PC-9 (cell line): Measurements from ENCODE around the gene EPHA2. TPM values are rescaled to one million over a fixed set of nuclear protein-coding genes. Genes with fewer than 3 reads are reported as not detected.

Source experiments
- BruUV-seq: library from RNA; stranded (reverse); fragments of 400-500 nt; replicated peaks from 2 replicates; lab custom pipeline; 2021; lab: Mats Ljungman, UMichigan
- CTCF ChIA-PET: fragments of 300-600 bp; sonication (Branson Sonifier 250); formaldehyde crosslinking; loops from one replicate; lab custom pipeline; 2022; ENCODE audit warnings: antibody characterized with exemption; lab: Charles Lee
- POLR2A ChIA-PET: fragments of 300-600 bp; sonication (Branson Sonifier 250); formaldehyde crosslinking; loops from one replicate; lab custom pipeline; 2022; ENCODE audit warnings: antibody characterized with exemption; ENCODE audit not compliant: unreplicated experiment; lab: Charles Lee
- DNase-seq, 2 experiments: peaks; one replicate each; pipeline versions ENCODE4 v3.0.0 to v3.0.0-alpha.2; 2015 to 2022; ENCODE audit warnings: mixed read lengths in 1 of 2
- H2AFZ ChIP-seq: fragments of 200-600 bp; sonication (generic); 2 replicates; pipeline ENCODE4 v1.8.1; 2017; ENCODE audit warnings: antibody characterized with exemption
- H3F3A ChIP-seq: fragments of 200-600 bp; sonication (generic); 2 replicates; pipeline ENCODE4 v1.8.1; 2017; ENCODE audit warnings: antibody characterized with exemption, mild to moderate bottlenecking, low read depth; ENCODE audit not compliant: insufficient read depth
- H3K27ac ChIP-seq: fragments of 200-600 bp; sonication (generic); 2 replicates; pipeline ENCODE4 v1.6.1; 2016; ENCODE audit warnings: mixed run types
- H3K27me3 ChIP-seq: fragments of 200-600 bp; sonication (generic); 2 replicates; pipeline ENCODE4 v1.6.1; 2016; ENCODE audit warnings: low read depth, mixed run types; ENCODE audit not compliant: insufficient read depth
- H3K36me3 ChIP-seq: fragments of 200-600 bp; sonication (generic); 2 replicates; pipeline ENCODE4 v1.6.1; 2016; ENCODE audit warnings: low read depth, mixed run types
- H3K4me1 ChIP-seq: fragments of 200-600 bp; sonication (generic); replicated peaks from 2 replicates; pipeline ENCODE4 v1.6.1; 2016; ENCODE audit warnings: mixed run types; ENCODE audit not compliant: insufficient read depth
- H3K4me2 ChIP-seq: fragments of 200-600 bp; sonication (generic); 2 replicates; pipeline ENCODE4 v1.6.1; 2017; ENCODE audit warnings: mixed run types
- H3K4me3 ChIP-seq: fragments of 200-600 bp; sonication (generic); 2 replicates; pipeline ENCODE4 v1.6.1; 2016; ENCODE audit warnings: mixed run types
- H3K79me2 ChIP-seq: fragments of 200-600 bp; sonication (generic); 2 replicates; pipeline ENCODE4 v1.6.1; 2017; ENCODE audit warnings: low read depth, mixed run types
- H3K9me2 ChIP-seq: fragments of 200-600 bp; sonication (generic); 2 replicates; pipeline ENCODE4 v1.8.1; 2017; ENCODE audit warnings: mild to moderate bottlenecking; ENCODE audit not compliant: insufficient read depth
- H3K9me3 ChIP-seq: fragments of 200-600 bp; sonication (generic); 2 replicates; pipeline ENCODE4 v1.8.1; 2016; ENCODE audit warnings: low read depth; ENCODE audit not compliant: insufficient read depth
- H4K20me1 ChIP-seq: fragments of 200-600 bp; sonication (generic); 2 replicates; pipeline ENCODE4 v1.8.1; 2017; ENCODE audit not compliant: insufficient read depth
- EZH2 ChIP-seq: fragments of 200-600 bp; sonication (generic); IDR thresholded peaks from 2 replicates; pipeline ENCODE4 v1.8.0; 2017; ENCODE audit warnings: antibody characterized with exemption, low read depth
- intact Hi-C: fragments of 100-400 bp; cut with micrococcal nuclease; formaldehyde crosslinking; loops from one replicate; pipeline ENCODE4 v1.10.0; 2022; ENCODE audit not compliant: unreplicated experiment
- total RNA-seq: library from RNA; stranded (reverse); gene quantifications from 2 replicates; pipeline ENCODE4 v1.2.3, GENCODE V29; 2021
- TF ChIP-seq, protein P1 (sequence below): fragments of 200-600 bp; sonication (generic); conservative IDR thresholded peaks from 2 replicates; pipeline ENCODE4 v1.6.1; 2017; ENCODE audit warnings: mixed run types, antibody characterized with exemption, mild to moderate bottlenecking, moderate library complexity

EPHA2 gene
- total RNA-seq, 1 experiment from 2014 or later: 48.3 TPM

DNA sequence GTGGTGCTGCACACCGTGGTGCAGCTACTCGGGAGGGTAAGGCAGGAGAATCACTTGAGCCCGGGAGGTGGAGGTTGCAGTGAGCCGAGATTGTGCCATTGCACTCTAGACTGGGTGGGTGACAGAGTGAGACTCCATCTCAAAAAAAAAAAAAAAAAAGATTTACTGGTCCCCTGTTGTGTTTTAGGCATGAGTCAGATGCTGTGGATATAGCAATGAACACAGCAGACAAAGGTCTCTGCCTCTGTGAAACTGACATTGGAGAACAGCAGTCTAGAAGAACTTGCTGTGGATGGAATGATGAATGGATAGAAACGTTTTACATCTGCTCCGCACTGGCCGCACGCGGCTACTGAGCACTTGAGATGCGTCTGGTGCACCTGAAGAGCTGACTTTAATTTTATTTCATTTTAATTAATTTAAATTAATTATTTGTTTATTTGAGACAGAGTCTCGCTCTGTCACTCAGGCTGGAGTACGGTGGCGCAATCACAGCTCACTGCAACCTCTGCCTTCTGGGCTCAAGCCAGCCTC lies 24.5 kb upstream of the EPHA2 start:
- POLR2A ChIA-PET: no interaction called here
- Histone ChIP-seq H3K4me3 (no peak overlapping the region), H3K27ac (peak overlapping the region; percentile 93), H3K4me2 (no peak overlapping the region), H3K79me2 (peaks cover 11% of the 10 kb centered on the region), H3K9me3 (no peaks in the 10 kb centered on the region), H2AFZ (no peak overlapping the region), H4K20me1 (no peaks in the 10 kb centered on the region), H3K9me2 (no peaks in the 10 kb centered on the region), H3K4me1 (peaks cover 95% of the 10 kb centered on the region), H3K36me3 (no peaks in the 10 kb centered on the region), H3F3A (peaks cover 68% of the 10 kb centered on the region), H3K27me3 (no peaks in the 10 kb centered on the region)
- CTCF ChIA-PET: interaction anchor here (1.2 to 1.3 kb wide), 2 partner anchors 98 to 102 kb away, joined by 3 to 5 read pairs; no protein-coding TSS in a partner anchor
- TF ChIP-seq EZH2: no peak
- TF ChIP-seq, protein P1, sequence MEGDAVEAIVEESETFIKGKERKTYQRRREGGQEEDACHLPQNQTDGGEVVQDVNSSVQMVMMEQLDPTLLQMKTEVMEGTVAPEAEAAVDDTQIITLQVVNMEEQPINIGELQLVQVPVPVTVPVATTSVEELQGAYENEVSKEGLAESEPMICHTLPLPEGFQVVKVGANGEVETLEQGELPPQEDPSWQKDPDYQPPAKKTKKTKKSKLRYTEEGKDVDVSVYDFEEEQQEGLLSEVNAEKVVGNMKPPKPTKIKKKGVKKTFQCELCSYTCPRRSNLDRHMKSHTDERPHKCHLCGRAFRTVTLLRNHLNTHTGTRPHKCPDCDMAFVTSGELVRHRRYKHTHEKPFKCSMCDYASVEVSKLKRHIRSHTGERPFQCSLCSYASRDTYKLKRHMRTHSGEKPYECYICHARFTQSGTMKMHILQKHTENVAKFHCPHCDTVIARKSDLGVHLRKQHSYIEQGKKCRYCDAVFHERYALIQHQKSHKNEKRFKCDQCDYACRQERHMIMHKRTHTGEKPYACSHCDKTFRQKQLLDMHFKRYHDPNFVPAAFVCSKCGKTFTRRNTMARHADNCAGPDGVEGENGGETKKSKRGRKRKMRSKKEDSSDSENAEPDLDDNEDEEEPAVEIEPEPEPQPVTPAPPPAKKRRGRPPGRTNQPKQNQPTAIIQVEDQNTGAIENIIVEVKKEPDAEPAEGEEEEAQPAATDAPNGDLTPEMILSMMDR: no peak
- BruUV-seq: no TSS peak
- intact Hi-C loops: no loop called here
- DNase-seq: peak in 1 of 2 experiments; percentile 61

DNA sequence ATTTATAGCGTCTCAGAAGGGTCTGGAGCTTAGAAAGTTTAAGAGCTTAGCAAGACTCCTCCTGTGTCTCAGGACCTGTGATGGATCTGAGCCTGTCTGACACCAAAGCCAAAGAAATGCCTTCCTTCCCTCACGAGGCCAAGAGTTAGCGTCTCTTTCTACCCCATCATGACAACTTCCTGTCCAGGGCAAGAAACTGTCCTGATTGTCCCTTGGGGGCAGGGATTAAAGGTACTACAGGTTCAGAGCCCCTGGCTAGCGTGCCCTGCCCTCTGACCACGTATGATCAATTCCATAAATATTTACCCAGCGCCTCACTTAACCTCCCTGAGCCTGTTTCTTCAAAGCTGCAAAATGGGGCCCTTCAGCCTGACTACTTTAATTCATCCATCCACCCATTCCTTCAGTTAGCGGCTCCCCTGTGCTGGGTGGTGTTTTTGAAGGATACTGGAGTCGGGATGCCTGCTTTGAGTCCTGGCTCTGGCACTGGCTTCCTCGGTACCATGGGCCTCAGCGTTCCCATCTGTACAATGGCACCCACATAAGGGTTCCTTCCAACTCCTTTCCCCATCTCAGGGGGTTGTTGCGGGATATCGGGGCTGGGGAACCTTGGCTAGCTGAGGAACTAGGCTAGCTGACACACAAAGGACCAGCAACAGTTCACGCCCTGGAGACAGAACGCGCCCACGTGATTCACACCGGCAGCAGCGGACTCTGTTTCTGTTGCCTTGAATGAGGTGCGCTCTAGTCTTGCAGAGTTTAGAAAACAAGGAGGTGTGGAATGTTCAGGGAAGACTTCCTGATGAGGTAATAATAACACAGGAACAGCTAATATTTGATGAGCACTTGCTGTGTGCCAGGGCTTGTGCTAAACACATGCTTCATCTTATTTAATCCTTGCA lies 23.0 kb upstream of the EPHA2 start:
- BruUV-seq: no TSS peak

DNA sequence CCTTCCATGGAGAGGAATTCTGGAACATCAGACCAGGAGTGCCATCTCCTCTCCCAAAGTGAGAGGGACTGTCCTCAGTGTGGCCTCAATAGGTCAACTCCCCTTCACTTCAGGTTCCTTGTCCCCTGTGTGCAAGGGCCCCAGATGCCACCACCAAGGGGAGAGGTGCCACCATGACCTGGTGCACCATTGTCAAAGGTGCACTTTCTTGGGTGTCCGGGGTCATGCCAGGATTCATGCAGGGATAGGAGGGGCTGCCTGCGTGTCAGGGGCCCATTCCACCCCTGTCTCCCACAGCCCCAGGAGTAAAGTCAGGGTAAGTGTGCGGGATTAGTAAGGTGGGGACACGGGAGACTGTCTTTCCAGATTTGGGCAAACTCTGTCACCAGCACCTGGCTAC lies 21.4 kb upstream of the EPHA2 start:
- Histone ChIP-seq H3F3A (peaks cover 57% of the 10 kb centered on the region), H3K4me3 (no peak overlapping the region), H4K20me1 (no peaks in the 10 kb centered on the region), H3K27ac (peak overlapping the region; percentile 98), H2AFZ (no peak overlapping the region), H3K79me2 (no peaks in the 10 kb centered on the region; the same call in none of the 2 replicates), H3K9me2 (no peaks in the 10 kb centered on the region), H3K4me1 (peaks cover 95% of the 10 kb centered on the region), H3K27me3 (no peaks in the 10 kb centered on the region), H3K36me3 (no peaks in the 10 kb centered on the region), H3K4me2 (no peak overlapping the region), H3K9me3 (no peaks in the 10 kb centered on the region)
- BruUV-seq: no TSS peak
- TF ChIP-seq EZH2: no peak
- TF ChIP-seq, protein P1: no peak
- POLR2A ChIA-PET: no interaction called here
- intact Hi-C loops: no loop called here
- CTCF ChIA-PET: no interaction called here
- no peak for DNase-seq

More for the DNA sequence above, 23.0 kb upstream of the EPHA2 start:
- H3K27me3 ChIP-seq: no peaks in the 10 kb centered on the region
- H3K4me3 ChIP-seq: no peak overlapping the region
- POLR2A ChIA-PET: no interaction called here
- TF ChIP-seq, protein P1: no peak
- TF ChIP-seq EZH2: no peak
- H4K20me1 ChIP-seq: no peaks in the 10 kb centered on the region
- H3K4me1 ChIP-seq: peaks cover 97% of the 10 kb centered on the region
- peaks cover 64% of the 10 kb centered on the region for H3F3A ChIP-seq
- intact Hi-C loops: no loop called here
- H2AFZ ChIP-seq: no peak overlapping the region
- H3K27ac ChIP-seq: peak overlapping the region; percentile 73
- CTCF ChIA-PET: no interaction called here
- peak in 1 of 2 experiments; percentile 73 for DNase-seq
- H3K36me3 ChIP-seq: no peaks in the 10 kb centered on the region
- no peaks in the 10 kb centered on the region for H3K9me2 ChIP-seq
- no peaks in the 10 kb centered on the region for H3K9me3 ChIP-seq
- peaks cover 8% of the 10 kb centered on the region for H3K79me2 ChIP-seq
- H3K4me2 ChIP-seq: peak overlapping the region; percentile 44
